22Rv1 (cell line): Measurements from ENCODE around the gene KLK6.

ENCODE experiments used
- CTCF ChIP-seq: fragments of 450-650 bp; IDR thresholded peaks from 2 replicates; pipeline ENCODE4 v1.5.1; 2017; ENCODE audit warnings: mild to moderate bottlenecking
- ZFX ChIP-seq: fragments of 450-650 bp; IDR thresholded peaks from 2 replicates; pipeline ENCODE4 v1.6.1; 2017; ENCODE audit warnings: antibody characterized with exemption, borderline replicate concordance

DNA sequence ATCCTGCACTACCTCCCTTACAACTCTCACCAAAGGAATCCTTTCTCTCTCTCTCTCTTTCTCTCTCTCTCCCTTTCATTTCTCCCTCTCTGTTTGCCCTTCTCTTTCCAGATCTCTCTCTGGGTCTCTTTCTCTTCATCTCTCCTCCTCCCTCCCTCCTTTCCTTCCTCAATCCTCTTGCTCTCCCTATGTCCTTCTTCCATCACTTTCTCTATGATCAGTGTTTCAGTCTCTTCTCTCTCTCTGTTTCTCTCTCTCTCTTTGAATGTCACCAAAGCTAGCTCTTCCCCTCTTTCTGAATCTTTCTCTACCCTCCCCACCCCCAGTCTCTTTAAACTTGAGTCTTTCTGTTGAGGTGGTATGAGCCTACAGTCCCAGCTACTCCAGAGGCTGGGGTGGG lies 38.4 kb downstream of the KLK6 start:
- TF ChIP-seq CTCF, result no peak
- TF ChIP-seq ZFX, result no peak
